Cardiac muscle cell (in vitro differentiated cells and primary cell): ENCODE results near the gene ZCCHC7. TPM values are rescaled to one million over a fixed set of nuclear protein-coding genes. Genes with fewer than 3 reads are reported as not detected.
"Not testable (repeated sequence)": the region's sequence is repeated elsewhere in the genome, so short reads cannot be mapped to it uniquely, and the experiment has no call there.

Experiments used
- DNase-seq, 2 donors: peaks; one replicate each; pipeline versions ENCODE4 v3.0.0 to v3.0.0-alpha.2; 2010 to 2017; ENCODE audit warnings: low read depth in 1 of 2, low spot score in 1 of 2
- H3K27ac ChIP-seq: fragments of 200-600 bp; sonication (generic); 2 replicates; pipeline ENCODE4 v1.5.1; 2016
- H3K27me3 ChIP-seq: fragments of 200-600 bp; sonication (generic); 2 replicates; pipeline ENCODE4 v1.6.0; 2016; ENCODE audit warnings: control low read depth
- H3K36me3 ChIP-seq: fragments of 200-600 bp; sonication (generic); 2 replicates; pipeline ENCODE4 v1.5.1; 2016; ENCODE audit warnings: control low read depth
- H3K4me1 ChIP-seq: fragments of 200-600 bp; sonication (generic); 2 replicates; pipeline ENCODE4 v1.8.1; 2017; ENCODE audit warnings: low read depth, mild to moderate bottlenecking, mixed run types
- H3K4me3 ChIP-seq: fragments of 200-600 bp; sonication (generic); 2 replicates; pipeline ENCODE4 v1.5.1; 2016; ENCODE audit warnings: mild to moderate bottlenecking
- H3K9me3 ChIP-seq: fragments of 200-600 bp; sonication (generic); 2 replicates; pipeline ENCODE4 v1.5.1; 2017; ENCODE audit warnings: low read depth, mild to moderate bottlenecking, control low read depth
- CTCF ChIP-seq: IDR thresholded peaks from 2 replicates; pipeline ENCODE4 v1.5.1; 2012; ENCODE audit warnings: low read depth, mild to moderate bottlenecking, low read length
- polyA plus RNA-seq: library from polyadenylated mRNA; unstranded; fragments of >200 nt; fragmentation: Nextera tagmentation; extraction: Ambion mirVana; gene quantifications from 2 replicates; pipeline ENCODE4 v1.2.1, GENCODE V29; 2016
- total RNA-seq: library from RNA; depleted of rRNA; stranded (reverse); fragments of >200 nt; gene quantifications from 2 replicates; pipeline ENCODE4 v1.2.3, GENCODE V29; 2016

Gene ZCCHC7
- total and polyA plus RNA-seq, 2 experiments from 2014 or later, result 15.0 to 18.8 TPM

DNA sequence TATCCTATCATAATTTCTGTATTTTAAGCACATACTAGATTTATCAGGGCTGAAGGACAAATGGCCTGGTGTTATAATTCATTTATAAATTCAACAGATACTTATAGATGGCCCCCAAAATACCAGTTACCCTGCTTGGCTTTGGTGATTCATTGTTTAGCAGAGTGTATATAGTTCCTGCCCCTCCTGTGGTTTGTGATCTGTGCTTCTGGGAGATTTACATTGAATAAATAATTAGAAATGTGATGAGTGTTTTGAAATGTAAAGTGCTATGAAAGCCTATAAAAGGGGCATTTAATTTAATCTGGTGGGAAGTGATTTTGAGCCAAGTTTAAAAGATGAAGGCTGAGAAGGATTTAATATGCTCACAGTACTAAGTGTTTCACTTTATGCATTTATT lies 36.7 kb upstream of the ZCCHC7 start:
- no peak overlapping the region for H3K27ac ChIP-seq
- no peaks in the 10 kb centered on the region for H3K9me3 ChIP-seq
- DNase-seq, result no peak
- no peak for TF ChIP-seq CTCF
- no peaks in the 10 kb centered on the region for H3K27me3 ChIP-seq
- no peaks in the 10 kb centered on the region for H3K4me1 ChIP-seq
- peaks cover 10% of the 10 kb centered on the region for H3K36me3 ChIP-seq
- no peak overlapping the region for H3K4me3 ChIP-seq

- no peak for DNase-seq
- Histone ChIP-seq H3K9me3 (no peaks in the 10 kb centered on the region), H3K4me1 (no peaks in the 10 kb centered on the region), H3K27ac (no peak overlapping the region), H3K4me3 (no peak overlapping the region), H3K36me3 (peaks cover 10% of the 10 kb centered on the region), H3K27me3 (no peaks in the 10 kb centered on the region)
- TF ChIP-seq CTCF, result no peak
Measured at GRCh38 chr9:37085233-37085632, 35.1 kb upstream of the ZCCHC7 start.

DNA sequence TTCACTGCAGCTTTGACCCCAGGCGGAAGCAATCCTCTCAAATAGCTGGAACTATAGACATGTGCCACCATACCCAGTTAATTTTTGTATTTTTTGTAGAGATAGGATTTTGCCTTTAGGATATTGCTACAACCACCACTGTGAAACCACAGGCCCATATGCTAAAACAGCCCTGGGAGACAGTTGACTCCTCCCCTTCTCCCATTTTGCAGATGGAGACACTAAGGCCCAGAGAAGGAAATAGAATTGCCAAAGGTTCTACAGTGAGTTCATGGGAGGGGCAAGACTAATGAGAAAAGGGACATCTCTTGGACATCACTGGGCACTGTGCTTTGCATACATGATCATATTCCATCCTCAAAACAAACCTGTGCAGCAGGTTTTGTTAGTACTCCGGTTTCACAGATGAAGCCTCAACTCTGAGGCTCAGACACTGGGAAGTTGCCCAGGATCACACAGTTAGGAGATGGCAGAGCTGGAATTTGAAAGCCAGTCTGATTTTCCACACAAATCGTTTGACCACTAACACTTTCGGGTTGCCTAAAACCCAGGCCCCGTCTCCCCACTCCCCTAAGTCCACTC lies 27.6 kb upstream of the ZCCHC7 start:
- not testable (repeated sequence) for H3K4me1 ChIP-seq, H3K4me3 ChIP-seq, H3K9me3 ChIP-seq, H3K27me3 ChIP-seq, H3K27ac ChIP-seq, DNase-seq, H3K36me3 ChIP-seq

- Histone ChIP-seq H3K27ac (no peak overlapping the region), H3K4me1 (no peaks in the 10 kb centered on the region), H3K36me3 (no peaks in the 10 kb centered on the region), H3K9me3 (no peaks in the 10 kb centered on the region), H3K4me3 (no peak overlapping the region), H3K27me3 (no peaks in the 10 kb centered on the region)
- DNase-seq, result no peak
- no peak for TF ChIP-seq CTCF
Measured at GRCh38 chr9:37094751-37095150, 25.6 kb upstream of the ZCCHC7 start.

- no peak overlapping the region for H3K27ac ChIP-seq
- H3K9me3 ChIP-seq, result no peaks in the 10 kb centered on the region
- no peak overlapping the region for H3K4me3 ChIP-seq
- H3K27me3 ChIP-seq, result no peaks in the 10 kb centered on the region
- TF ChIP-seq CTCF, result no peak
- no peaks in the 10 kb centered on the region for H3K4me1 ChIP-seq
- no peaks in the 10 kb centered on the region for H3K36me3 ChIP-seq
- DNase-seq, result no peak
Measured at GRCh38 chr9:37096628-37097027, 23.7 kb upstream of the ZCCHC7 start.

DNA sequence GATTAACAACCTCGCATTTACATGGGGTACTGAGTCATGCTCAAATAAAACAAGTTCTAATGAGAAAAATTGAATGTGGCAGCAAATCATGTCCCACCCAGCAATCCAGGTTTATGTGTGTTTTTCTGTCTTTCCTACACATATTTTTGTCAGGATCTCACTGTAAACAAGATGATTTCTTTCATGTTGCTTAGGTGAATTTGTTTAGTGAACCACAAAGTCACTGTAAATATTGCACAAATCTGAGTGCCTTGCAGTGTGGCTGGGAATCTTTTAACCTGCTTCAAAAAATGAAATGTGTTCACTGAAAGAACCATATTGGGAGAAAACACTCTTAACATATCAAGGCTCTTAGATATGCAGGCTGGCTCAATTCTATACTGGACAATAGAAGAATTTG lies 23.1 kb upstream of the ZCCHC7 start:
- Histone ChIP-seq H3K36me3 (no peaks in the 10 kb centered on the region), H3K4me3 (no peak overlapping the region), H3K4me1 (no peaks in the 10 kb centered on the region), H3K27ac (no peak overlapping the region), H3K27me3 (no peaks in the 10 kb centered on the region), H3K9me3 (no peaks in the 10 kb centered on the region)
- no peak for TF ChIP-seq CTCF
- DNase-seq, result no peak
